Muscle of leg (tissue), 11 donors: ENCODE results near the gene STX1A. TPM values are rescaled to one million over a fixed set of nuclear protein-coding genes. Genes with fewer than 3 reads are reported as not detected.

Source experiments
- DNase-seq: peaks from one replicate; pipeline ENCODE4 v3.0.0; 2013
- H3K27ac ChIP-seq: one replicate; pipeline ENCODE4 v1.5.1; 2013; ENCODE audit warnings: mild to moderate bottlenecking, low read length, control low read depth
- H3K27me3 ChIP-seq: one replicate; pipeline ENCODE4 v1.6.1; 2013; ENCODE audit warnings: low read length; ENCODE audit not compliant: control insufficient read depth, insufficient read depth
- H3K36me3 ChIP-seq: one replicate; pipeline ENCODE4 v1.6.1; 2013; ENCODE audit warnings: low read length; ENCODE audit not compliant: control insufficient read depth, insufficient read depth
- H3K4me1 ChIP-seq: one replicate; pipeline ENCODE4 v1.6.1; 2013; ENCODE audit warnings: low read length; ENCODE audit not compliant: control insufficient read depth, insufficient read depth
- H3K4me3 ChIP-seq: one replicate; pipeline ENCODE4 v1.5.1; 2013; ENCODE audit warnings: low read length, control low read depth
- H3K9me3 ChIP-seq: replicated peaks from 2 replicates; pipeline ENCODE4 v1.6.1; 2013; ENCODE audit warnings: low read depth, low read length; ENCODE audit not compliant: control insufficient read depth
- WGBS: methylation state at CpG from one replicate; pipeline ENCODE4 v1.1.5; 2013; ENCODE audit warnings: missing lambda C conversion rate; ENCODE audit not compliant: insufficient coverage; 5-methylcytosine and 5-hydroxymethylcytosine counted together
- polyA plus RNA-seq, 8 donors: library from polyadenylated mRNA; unstranded; fragments of 120-200 nt; gene quantifications; one replicate each; pipeline versions ENCODE4 v1.2.1 to v1.2.3, GENCODE V29; 2013; ENCODE audit warnings: inconsistent platforms in 1 of 8, low replicate concordance in 1 of 8; ENCODE audit not compliant: insufficient read length in 8 of 8, insufficient read depth in 1 of 8
- total RNA-seq: library from RNA; stranded (reverse); fragments of 120-200 nt; gene quantifications from one replicate; pipeline ENCODE4 v1.2.4, GENCODE V29; 2013

Gene STX1A
- total and polyA plus RNA-seq, 9 donors = 6.5 to 17.9 (median 11.0) TPM

GRCh38 chr7:73702226-73702625 lies 17.2 kb downstream of the STX1A start:
- Histone ChIP-seq H3K9me3 (no peaks in the 10 kb centered on the region), H3K4me3 (no peak overlapping the region), H3K36me3 (peaks cover 70% of the 10 kb centered on the region), H3K27me3 (no peaks in the 10 kb centered on the region), H3K4me1 (peaks cover 38% of the 10 kb centered on the region), H3K27ac (no peak overlapping the region)
- 70% methylated on average over 7 of the region's 8 CpGs for WGBS
- no peak for DNase-seq

- Histone ChIP-seq H3K9me3 (no peaks in the 10 kb centered on the region), H3K27me3 (no peaks in the 10 kb centered on the region), H3K36me3 (peaks cover 72% of the 10 kb centered on the region), H3K4me1 (peaks cover 31% of the 10 kb centered on the region), H3K4me3 (no peak overlapping the region), H3K27ac (no peak overlapping the region)
- DNase-seq = peak; percentile 52
- 46% methylated on average over 10 of the region's 13 CpGs for WGBS
Measured at GRCh38 chr7:73701357-73701995, 18.0 kb downstream of the STX1A start.

- peaks cover 23% of the 10 kb centered on the region for H3K4me1 ChIP-seq
- no peaks in the 10 kb centered on the region for H3K27me3 ChIP-seq
- H3K4me3 ChIP-seq = no peak overlapping the region
- no peak for DNase-seq
- H3K27ac ChIP-seq = no peak overlapping the region
- peaks cover 78% of the 10 kb centered on the region for H3K36me3 ChIP-seq
- WGBS = 85% methylated on average over 8 of the region's 15 CpGs
- no peaks in the 10 kb centered on the region for H3K9me3 ChIP-seq
Measured at GRCh38 chr7:73700581-73701134, 18.8 kb downstream of the STX1A start.

GRCh38 chr7:73700069-73700423 lies 19.4 kb downstream of the STX1A start:
- Histone ChIP-seq H3K27ac (no peak overlapping the region), H3K4me1 (peaks cover 17% of the 10 kb centered on the region), H3K36me3 (peaks cover 79% of the 10 kb centered on the region), H3K9me3 (no peaks in the 10 kb centered on the region), H3K4me3 (no peak overlapping the region), H3K27me3 (no peaks in the 10 kb centered on the region)
- DNase-seq = no peak
- WGBS = 82% methylated on average over 4 of the region's 14 CpGs

- peaks cover 79% of the 10 kb centered on the region for H3K36me3 ChIP-seq
- H3K27me3 ChIP-seq = no peaks in the 10 kb centered on the region
- H3K27ac ChIP-seq = no peak overlapping the region
- DNase-seq = no peak
- H3K4me1 ChIP-seq = peaks cover 12% of the 10 kb centered on the region
- H3K9me3 ChIP-seq = no peaks in the 10 kb centered on the region
- 78% methylated on average over 10 of the region's 15 CpGs for WGBS
- H3K4me3 ChIP-seq = no peak overlapping the region
Measured at GRCh38 chr7:73699370-73700068, 19.9 kb downstream of the STX1A start.

- 80% methylated on average over 7 of the region's 7 CpGs for WGBS
- H3K27ac ChIP-seq = no peak overlapping the region
- peaks cover 86% of the 10 kb centered on the region for H3K36me3 ChIP-seq
- H3K4me1 ChIP-seq = peaks cover 2% of the 10 kb centered on the region
- no peak overlapping the region for H3K4me3 ChIP-seq
- DNase-seq = no peak
- H3K27me3 ChIP-seq = no peaks in the 10 kb centered on the region
- no peaks in the 10 kb centered on the region for H3K9me3 ChIP-seq
Measured at GRCh38 chr7:73698410-73698809, 21.1 kb downstream of the STX1A start.

GRCh38 chr7:73696372-73696771 lies 23.1 kb downstream of the STX1A start:
- DNase-seq = no peak
- no CpG with 5 or more reads among the region's 4 CpGs for WGBS

GRCh38 chr7:73690646-73691045 lies 28.8 kb downstream of the STX1A start:
- H3K4me1 ChIP-seq = no peaks in the 10 kb centered on the region
- H3K36me3 ChIP-seq = peaks cover 77% of the 10 kb centered on the region
- no peaks in the 10 kb centered on the region for H3K9me3 ChIP-seq
- no peak overlapping the region for H3K27ac ChIP-seq
- no peak overlapping the region for H3K4me3 ChIP-seq
- WGBS = 88% methylated on average over 6 of the region's 7 CpGs
- no peak for DNase-seq
- no peaks in the 10 kb centered on the region for H3K27me3 ChIP-seq

More at GRCh38 chr7:73696372-73696771, 23.1 kb downstream of the STX1A start:
- Histone ChIP-seq H3K27me3 (no peaks in the 10 kb centered on the region), H3K4me3 (no peak overlapping the region), H3K9me3 (no peaks in the 10 kb centered on the region), H3K4me1 (no peaks in the 10 kb centered on the region), H3K36me3 (peaks cover 91% of the 10 kb centered on the region), H3K27ac (no peak overlapping the region)

GRCh38 chr7:73688288-73688687 lies 31.2 kb downstream of the STX1A start:
- no peak overlapping the region for H3K4me3 ChIP-seq
- H3K27me3 ChIP-seq = no peaks in the 10 kb centered on the region
- peaks cover 7% of the 10 kb centered on the region for H3K4me1 ChIP-seq
- H3K27ac ChIP-seq = no peak overlapping the region
- DNase-seq = no peak
- no peaks in the 10 kb centered on the region for H3K9me3 ChIP-seq
- H3K36me3 ChIP-seq = peaks cover 61% of the 10 kb centered on the region
- 80% methylated on average over 1 of the region's 8 CpGs for WGBS

- Histone ChIP-seq H3K27ac (no peak overlapping the region), H3K9me3 (no peaks in the 10 kb centered on the region), H3K36me3 (peaks cover 36% of the 10 kb centered on the region), H3K4me1 (peaks cover 26% of the 10 kb centered on the region), H3K27me3 (no peaks in the 10 kb centered on the region), H3K4me3 (no peak overlapping the region)
- 92% methylated on average over 13 of the region's 18 CpGs for WGBS
- DNase-seq = no peak
Measured at GRCh38 chr7:73685311-73685710, 34.2 kb downstream of the STX1A start.
